Brain microvascular endothelial cell (primary cell): ENCODE measurements around the gene SNIP1.
"Not testable (repeated sequence)": the region's sequence is repeated elsewhere in the genome, so short reads cannot be mapped to it uniquely, and the experiment has no call there.

Source experiments
- DNase-seq: peaks from one replicate; pipeline ENCODE4 v3.0.0-alpha.2; 2020
- H3K27ac ChIP-seq: fragments of 250-450 bp; sonication (Bioruptor Pico); 2 replicates; pipeline ENCODE4 v1.5.1; 2020; ENCODE audit warnings: mild to moderate bottlenecking, moderate library complexity
- H3K27me3 ChIP-seq: fragments of 250-450 bp; sonication (Bioruptor Pico); replicated peaks from 2 replicates; pipeline ENCODE4 v1.5.1; 2020; ENCODE audit warnings: mild to moderate bottlenecking
- H3K36me3 ChIP-seq: fragments of 250-450 bp; sonication (Bioruptor Pico); replicated peaks from 2 replicates; pipeline ENCODE4 v1.5.1; 2020; ENCODE audit warnings: mild to moderate bottlenecking
- H3K4me3 ChIP-seq: 2 replicates; pipeline ENCODE4 v1.5.1; 2011; ENCODE audit warnings: low read depth, mild to moderate bottlenecking, control low read depth, low read length, moderate library complexity
- CTCF ChIP-seq: IDR thresholded peaks from 2 replicates; pipeline ENCODE4 v1.5.1; 2011; ENCODE audit warnings: low read depth, mild to moderate bottlenecking, moderate library complexity, low read length, control low read depth, inconsistent platforms; ENCODE audit errors: missing control alignments
- in situ Hi-C: cut with HindIII; loops from 2 replicates; pipeline ENCODE4 v1.10.0; 2017; ENCODE audit warnings: low sequenced_read_pairs, low pct_ligation_motif_present

Gene SNIP1

GRCh38 chr1:37537378-37537777 lies 16.7 kb downstream of the SNIP1 start:
- TF ChIP-seq CTCF: no peak
- Histone ChIP-seq H3K27me3 (no peaks in the 10 kb centered on the region), H3K36me3 (peaks cover 29% of the 10 kb centered on the region), H3K27ac (no peak overlapping the region), H3K4me3 (no peak overlapping the region)
- in situ Hi-C loops: no loop called here
- DNase-seq: peak; percentile 39

- H3K27me3 ChIP-seq: no peaks in the 10 kb centered on the region
- in situ Hi-C loops: no loop called here
- H3K36me3 ChIP-seq: peaks cover 13% of the 10 kb centered on the region
- TF ChIP-seq CTCF: no peak
- no peak overlapping the region for H3K27ac ChIP-seq
- DNase-seq: no peak
- no peak overlapping the region for H3K4me3 ChIP-seq
These were observed 20.6 kb downstream of the SNIP1 start for GRCh38 chr1:37533317-37534093.

- DNase-seq, H3K36me3 ChIP-seq, H3K27ac ChIP-seq, H3K27me3 ChIP-seq, H3K4me3 ChIP-seq, in situ Hi-C loops: not testable (repeated sequence)
These were observed 21.5 kb downstream of the SNIP1 start for GRCh38 chr1:37532418-37533156.

- H3K27ac ChIP-seq, H3K27me3 ChIP-seq, in situ Hi-C loops, H3K4me3 ChIP-seq, DNase-seq, H3K36me3 ChIP-seq: not testable (repeated sequence)
These were observed 24.2 kb downstream of the SNIP1 start for GRCh38 chr1:37529888-37530287.

- Histone ChIP-seq H3K4me3 (no peak overlapping the region), H3K27me3 (no peaks in the 10 kb centered on the region), H3K36me3 (no peaks in the 10 kb centered on the region), H3K27ac (no peak overlapping the region)
- no peak for DNase-seq
- in situ Hi-C loops: no loop called here
- TF ChIP-seq CTCF: no peak
These were observed 34.5 kb downstream of the SNIP1 start for GRCh38 chr1:37519613-37520012.

GRCh38 chr1:37518929-37519328 lies 35.2 kb downstream of the SNIP1 start:
- DNase-seq, in situ Hi-C loops, H3K27me3 ChIP-seq: not testable (repeated sequence)

GRCh38 chr1:37518241-37518640 lies 35.9 kb downstream of the SNIP1 start:
- H3K36me3 ChIP-seq, in situ Hi-C loops, H3K27me3 ChIP-seq, H3K4me3 ChIP-seq, H3K27ac ChIP-seq, DNase-seq: not testable (repeated sequence)

More at GRCh38 chr1:37518929-37519328, 35.2 kb downstream of the SNIP1 start:
- H3K36me3 ChIP-seq, H3K4me3 ChIP-seq, H3K27ac ChIP-seq: not testable (repeated sequence)
